Measurements from ENCODE around the gene ODF2.

Gene ODF2

DNA sequence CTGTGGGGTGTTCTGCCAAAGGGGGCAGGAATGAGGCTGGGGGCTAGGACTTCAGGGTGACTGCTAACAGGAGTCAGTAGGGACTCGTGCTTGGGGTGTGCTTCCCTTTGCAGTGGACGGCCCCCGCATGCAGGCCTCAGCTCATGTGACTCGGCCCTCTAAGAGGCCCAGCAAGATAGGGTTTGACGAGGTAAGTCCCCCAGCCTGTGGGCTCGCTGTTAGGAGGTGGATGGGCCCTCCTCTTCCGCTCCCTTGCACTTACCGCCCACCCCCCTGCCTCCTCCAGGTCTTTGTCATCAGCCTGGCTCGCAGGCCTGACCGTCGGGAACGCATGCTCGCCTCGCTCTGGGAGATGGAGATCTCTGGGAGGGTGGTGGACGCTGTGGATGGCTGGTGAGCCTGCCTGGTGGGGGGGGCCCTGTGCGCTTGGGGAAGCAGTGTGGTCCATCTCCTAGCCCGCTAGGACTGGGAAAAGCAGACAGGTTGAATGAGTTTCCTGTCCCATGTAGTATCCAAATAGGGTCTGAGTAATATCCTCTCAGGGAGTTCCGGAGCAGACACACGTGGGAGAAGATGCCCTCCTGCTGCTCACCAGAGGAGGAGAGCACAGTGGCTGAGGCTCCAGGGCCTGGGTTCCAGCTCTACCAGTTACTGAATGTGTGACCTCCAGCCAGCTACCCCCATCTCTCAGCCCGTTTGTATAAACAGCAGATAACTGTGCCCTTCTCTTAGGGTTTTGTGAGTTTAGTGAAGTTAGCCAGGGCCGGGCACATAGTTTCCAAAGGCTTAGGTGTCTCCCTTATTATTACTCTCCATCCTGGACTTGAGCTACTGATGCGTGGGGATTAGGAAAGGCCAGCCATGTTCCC lies 26.9 kb upstream of the ODF2 start:
- Histone ChIP-seq H3K36me3 (ENCODE audit: control insufficient read depth, insufficient read depth, low read length) (no peaks in the 10 kb centered on the region), H2AK5ac (ENCODE audit: low read length) (no peak overlapping the region), H3K4ac (ENCODE audit: low read depth, low read length) (no peak overlapping the region), H3K79me1 (ENCODE audit: low read length) (no peaks in the 10 kb centered on the region), H2BK120ac (ENCODE audit: low read depth, low read length) (no peak overlapping the region), H3K27me3 (ENCODE audit: insufficient read depth, low read length, poor library complexity) (no peaks in the 10 kb centered on the region), H3K4me1 (ENCODE audit: control insufficient read depth, low read depth, low read length) (no peaks in the 10 kb centered on the region), H4K8ac (ENCODE audit: low read depth, low read length) (no peak overlapping the region), H3K56ac (ENCODE audit: low read length) (no peak overlapping the region), H3K23ac (ENCODE audit: low read length) (no peak overlapping the region), H3K18ac (ENCODE audit: low read length) (no peak overlapping the region), H2BK15ac (replicated peaks; ENCODE audit: low read depth) (no peak overlapping the region), H2BK5ac (ENCODE audit: low read length) (no peak overlapping the region), H3K27ac (ENCODE audit: low read depth, low read length) (no peak overlapping the region), H3K4me3 (ENCODE audit: low read length) (no peak overlapping the region), H3K9ac (ENCODE audit: low read length) (no peak overlapping the region), H3K4me2 (ENCODE audit: low read length) (no peak overlapping the region), H4K5ac (ENCODE audit: low read length) (no peak overlapping the region), H3K79me2 (ENCODE audit: control insufficient read depth, insufficient read depth, low read length) (no peaks in the 10 kb centered on the region)
- WGBS (ENCODE audit: extremely low coverage, insufficient coverage, low lambda C conversion rate), result no CpG with 5 or more reads among the region's 22 CpGs
- no peak for DNase-seq

GRCh38 chr9:128429513-128430086 lies 26.2 kb upstream of the ODF2 start:
- H3K56ac ChIP-seq (ENCODE audit: low read length), result no peak overlapping the region
- no peak overlapping the region for H2BK120ac ChIP-seq (ENCODE audit: low read depth, low read length)
- no peak overlapping the region for H3K9ac ChIP-seq (ENCODE audit: low read length)
- H4K8ac ChIP-seq (ENCODE audit: low read depth, low read length), result no peak overlapping the region
- no peak overlapping the region for H3K23ac ChIP-seq (ENCODE audit: low read length)
- no peaks in the 10 kb centered on the region for H3K79me2 ChIP-seq (ENCODE audit: control insufficient read depth, insufficient read depth, low read length)
- no peak overlapping the region for H2BK5ac ChIP-seq (ENCODE audit: low read length)
- no peak overlapping the region for H3K4me3 ChIP-seq (ENCODE audit: low read length)
- DNase-seq, result no peak
- no peaks in the 10 kb centered on the region for H3K36me3 ChIP-seq (ENCODE audit: control insufficient read depth, insufficient read depth, low read length)
- no peak overlapping the region for H2BK15ac ChIP-seq (replicated peaks; ENCODE audit: low read depth)
- no peak overlapping the region for H3K4ac ChIP-seq (ENCODE audit: low read depth, low read length)
- H3K79me1 ChIP-seq (ENCODE audit: low read length), result no peaks in the 10 kb centered on the region
- no peak overlapping the region for H2AK5ac ChIP-seq (ENCODE audit: low read length)
- no peak overlapping the region for H4K5ac ChIP-seq (ENCODE audit: low read length)
- no peak overlapping the region for H3K4me2 ChIP-seq (ENCODE audit: low read length)
- no peak overlapping the region for H3K27ac ChIP-seq (ENCODE audit: low read depth, low read length)
- no peaks in the 10 kb centered on the region for H3K27me3 ChIP-seq (ENCODE audit: insufficient read depth, low read length, poor library complexity)
- WGBS (ENCODE audit: extremely low coverage, insufficient coverage, low lambda C conversion rate), result no CpG with 5 or more reads among the region's 13 CpGs
- no peaks in the 10 kb centered on the region for H3K4me1 ChIP-seq (ENCODE audit: control insufficient read depth, low read depth, low read length)
- H3K18ac ChIP-seq (ENCODE audit: low read length), result no peak overlapping the region

GRCh38 chr9:128431207-128431606 lies 24.6 kb upstream of the ODF2 start:
- H2AK5ac ChIP-seq (ENCODE audit: low read length), result no peak overlapping the region
- H3K4me3 ChIP-seq (ENCODE audit: low read length), result no peak overlapping the region
- no peaks in the 10 kb centered on the region for H3K27me3 ChIP-seq (ENCODE audit: insufficient read depth, low read length, poor library complexity)
- no peaks in the 10 kb centered on the region for H3K79me2 ChIP-seq (ENCODE audit: control insufficient read depth, insufficient read depth, low read length)
- H3K56ac ChIP-seq (ENCODE audit: low read length), result no peak overlapping the region
- H2BK5ac ChIP-seq (ENCODE audit: low read length), result no peak overlapping the region
- H2BK120ac ChIP-seq (ENCODE audit: low read depth, low read length), result no peak overlapping the region
- no peak overlapping the region for H3K23ac ChIP-seq (ENCODE audit: low read length)
- H3K27ac ChIP-seq (ENCODE audit: low read depth, low read length), result no peak overlapping the region
- H3K4me2 ChIP-seq (ENCODE audit: low read length), result no peak overlapping the region
- no peaks in the 10 kb centered on the region for H3K4me1 ChIP-seq (ENCODE audit: control insufficient read depth, low read depth, low read length)
- H2BK15ac ChIP-seq (replicated peaks; ENCODE audit: low read depth), result no peak overlapping the region
- H3K36me3 ChIP-seq (ENCODE audit: control insufficient read depth, insufficient read depth, low read length), result no peaks in the 10 kb centered on the region
- H3K4ac ChIP-seq (ENCODE audit: low read depth, low read length), result no peak overlapping the region
- no peak for DNase-seq
- no CpG with 5 or more reads among the region's 8 CpGs for whole genome bisulfite sequencing (ENCODE audit: extremely low coverage, insufficient coverage, low lambda C conversion rate)
- no peak overlapping the region for H4K5ac ChIP-seq (ENCODE audit: low read length)
- H3K9ac ChIP-seq (ENCODE audit: low read length), result no peak overlapping the region
- H3K79me1 ChIP-seq (ENCODE audit: low read length), result no peaks in the 10 kb centered on the region
- no peak overlapping the region for H3K18ac ChIP-seq (ENCODE audit: low read length)
- H4K8ac ChIP-seq (ENCODE audit: low read depth, low read length), result no peak overlapping the region

DNA sequence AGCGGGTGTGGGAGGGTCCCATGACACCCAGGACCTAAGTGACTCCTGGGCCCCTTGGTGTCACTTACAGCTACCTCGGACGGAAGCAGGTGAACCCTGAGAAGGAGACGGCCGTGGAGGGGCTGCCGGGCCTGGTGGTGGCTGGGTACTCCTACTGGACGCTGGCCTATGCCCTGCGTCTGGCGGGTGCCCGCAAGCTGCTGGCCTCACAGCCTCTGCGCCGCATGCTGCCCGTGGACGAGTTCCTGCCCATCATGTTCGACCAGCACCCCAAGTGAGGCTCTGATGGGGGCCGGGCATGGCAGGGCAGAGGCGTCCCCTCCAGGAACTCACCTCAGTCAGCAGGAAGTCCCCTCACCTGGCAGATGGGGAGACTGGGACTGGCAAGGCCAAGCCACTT lies 21.5 kb upstream of the ODF2 start:
- Histone ChIP-seq H2AK5ac (ENCODE audit: low read length) (no peak overlapping the region), H3K4me1 (ENCODE audit: control insufficient read depth, low read depth, low read length) (no peaks in the 10 kb centered on the region), H3K36me3 (ENCODE audit: control insufficient read depth, insufficient read depth, low read length) (no peaks in the 10 kb centered on the region), H4K8ac (ENCODE audit: low read depth, low read length) (no peak overlapping the region), H3K23ac (ENCODE audit: low read length) (no peak overlapping the region), H3K56ac (ENCODE audit: low read length) (no peak overlapping the region), H2BK5ac (ENCODE audit: low read length) (no peak overlapping the region), H3K4ac (ENCODE audit: low read depth, low read length) (no peak overlapping the region), H3K79me2 (ENCODE audit: control insufficient read depth, insufficient read depth, low read length) (no peaks in the 10 kb centered on the region), H3K79me1 (ENCODE audit: low read length) (no peaks in the 10 kb centered on the region), H3K18ac (ENCODE audit: low read length) (no peak overlapping the region), H4K5ac (ENCODE audit: low read length) (no peak overlapping the region), H3K27me3 (ENCODE audit: insufficient read depth, low read length, poor library complexity) (no peaks in the 10 kb centered on the region), H3K4me3 (ENCODE audit: low read length) (no peak overlapping the region), H3K4me2 (ENCODE audit: low read length) (no peak overlapping the region), H3K27ac (ENCODE audit: low read depth, low read length) (no peak overlapping the region), H3K9ac (ENCODE audit: low read length) (no peak overlapping the region), H2BK120ac (ENCODE audit: low read depth, low read length) (no peak overlapping the region), H2BK15ac (replicated peaks; ENCODE audit: low read depth) (no peak overlapping the region)
- no peak for DNase-seq
- WGBS (ENCODE audit: extremely low coverage, insufficient coverage, low lambda C conversion rate), result no CpG with 5 or more reads among the region's 17 CpGs

GRCh38 chr9:128435611-128436010 lies 20.2 kb upstream of the ODF2 start:
- no peak overlapping the region for H3K4ac ChIP-seq (ENCODE audit: low read depth, low read length)
- no peak overlapping the region for H3K4me2 ChIP-seq (ENCODE audit: low read length)
- no peak overlapping the region for H3K9ac ChIP-seq (ENCODE audit: low read length)

More at GRCh38 chr9:128435611-128436010, 20.2 kb upstream of the ODF2 start:
- DNase-seq, result no peak
- Histone ChIP-seq H4K8ac (ENCODE audit: low read depth, low read length) (no peak overlapping the region), H3K79me2 (ENCODE audit: control insufficient read depth, insufficient read depth, low read length) (no peaks in the 10 kb centered on the region), H2BK15ac (replicated peaks; ENCODE audit: low read depth) (no peak overlapping the region), H2BK120ac (ENCODE audit: low read depth, low read length) (no peak overlapping the region), H2AK5ac (ENCODE audit: low read length) (no peak overlapping the region), H3K36me3 (ENCODE audit: control insufficient read depth, insufficient read depth, low read length) (no peaks in the 10 kb centered on the region), H3K27me3 (ENCODE audit: insufficient read depth, low read length, poor library complexity) (no peaks in the 10 kb centered on the region), H3K27ac (ENCODE audit: low read depth, low read length) (no peak overlapping the region), H3K23ac (ENCODE audit: low read length) (no peak overlapping the region), H3K4me1 (ENCODE audit: control insufficient read depth, low read depth, low read length) (no peaks in the 10 kb centered on the region), H3K79me1 (ENCODE audit: low read length) (no peaks in the 10 kb centered on the region), H3K18ac (ENCODE audit: low read length) (no peak overlapping the region), H4K5ac (ENCODE audit: low read length) (no peak overlapping the region), H3K4me3 (ENCODE audit: low read length) (no peak overlapping the region), H3K56ac (ENCODE audit: low read length) (no peak overlapping the region), H2BK5ac (ENCODE audit: low read length) (no peak overlapping the region)
- no CpG with 5 or more reads among the region's 18 CpGs for WGBS (ENCODE audit: extremely low coverage, insufficient coverage, low lambda C conversion rate)
